Measurements from ENCODE around the gene LYRM1. TPM values are rescaled to one million over a fixed set of nuclear protein-coding genes. Genes with fewer than 3 reads are reported as not detected.

LYRM1 gene
- total and polyA plus RNA-seq, 2 donors (not counting 1 experiment from before 2014, with no cell fraction given), result 54.9 to 131 TPM

GRCh38 chr16:20886320-20886719, 14.3 kb upstream of the LYRM1 start:
- no peak for DNase-seq (ENCODE audit: low read depth in 2 of 2)
- Histone ChIP-seq H3K36me3 (ENCODE audit: control insufficient read depth, insufficient read depth, low read length) (no peaks in the 10 kb centered on the region), H3K9me3 (ENCODE audit: control insufficient read depth, insufficient read depth, low read depth, low read length) (no peaks in the 10 kb centered on the region), H3K9ac (ENCODE audit: insufficient read depth, low read length) (no peak overlapping the region), H3K27me3 (ENCODE audit: control insufficient read depth, insufficient read depth, low read length) (no peaks in the 10 kb centered on the region), H2AFZ (ENCODE audit: low read length) (no peak overlapping the region), H3K4me1 (ENCODE audit: control insufficient read depth, extremely low read depth, insufficient read depth, low read length) (peaks cover 3% of the 10 kb centered on the region), H3K79me2 (ENCODE audit: control insufficient read depth, insufficient read depth, low read length) (peaks cover 65% of the 10 kb centered on the region), H4K20me1 (ENCODE audit: control insufficient read depth, extremely low read depth, insufficient read depth, low read length) (no peaks in the 10 kb centered on the region), H3K27ac (ENCODE audit: insufficient read depth, low read length) (no peak overlapping the region), H3K4me3 (replicated peaks in 1 of 4; ENCODE audit: control extremely low read depth in 1 of 4, insufficient read depth in 1 of 4, low read depth in 3 of 4, low read length in 4 of 4) (no peak overlapping the region), H3K4me2 (ENCODE audit: extremely low read depth, insufficient read depth, low read length) (no peak overlapping the region)
- TF ChIP-seq CTCF (conservative IDR thresholded peaks at IDR 0.05 in 1 of 2, IDR thresholded peaks at IDR 0.05 in 1 of 2; ENCODE audit: low read depth in 1 of 2, low read length in 2 of 2), result no peak
- TF ChIP-seq EZH2 (IDR thresholded peaks at IDR 0.05; ENCODE audit: low read length, missing control alignments), result no peak

GRCh38 chr16:20887207-20887606, 13.4 kb upstream of the LYRM1 start:
- Histone ChIP-seq H3K36me3 (ENCODE audit: control insufficient read depth, insufficient read depth, low read length) (peaks cover 2% of the 10 kb centered on the region), H3K4me2 (ENCODE audit: extremely low read depth, insufficient read depth, low read length) (no peak overlapping the region), H3K9me3 (ENCODE audit: control insufficient read depth, insufficient read depth, low read depth, low read length) (no peaks in the 10 kb centered on the region), H3K27me3 (ENCODE audit: control insufficient read depth, insufficient read depth, low read length) (no peaks in the 10 kb centered on the region), H4K20me1 (ENCODE audit: control insufficient read depth, extremely low read depth, insufficient read depth, low read length) (no peaks in the 10 kb centered on the region), H3K4me3 (replicated peaks in 1 of 4; ENCODE audit: control extremely low read depth in 1 of 4, insufficient read depth in 1 of 4, low read depth in 3 of 4, low read length in 4 of 4) (no peak overlapping the region), H3K4me1 (ENCODE audit: control insufficient read depth, extremely low read depth, insufficient read depth, low read length) (peaks cover 3% of the 10 kb centered on the region), H3K79me2 (ENCODE audit: control insufficient read depth, insufficient read depth, low read length) (peaks cover 67% of the 10 kb centered on the region), H2AFZ (ENCODE audit: low read length) (no peak overlapping the region), H3K9ac (ENCODE audit: insufficient read depth, low read length) (no peak overlapping the region), H3K27ac (ENCODE audit: insufficient read depth, low read length) (no peak overlapping the region)
- no peak for TF ChIP-seq EZH2 (IDR thresholded peaks at IDR 0.05; ENCODE audit: low read length, missing control alignments)
- no peak for TF ChIP-seq CTCF (conservative IDR thresholded peaks at IDR 0.05 in 1 of 2, IDR thresholded peaks at IDR 0.05 in 1 of 2; ENCODE audit: low read depth in 1 of 2, low read length in 2 of 2)
- DNase-seq (ENCODE audit: low read depth in 2 of 2), result no peak

GRCh38 chr16:20889625-20890275, 10.8 kb upstream of the LYRM1 start:
- no peak overlapping the region for H2AFZ ChIP-seq (ENCODE audit: low read length)
- no peak overlapping the region for H3K27ac ChIP-seq (ENCODE audit: insufficient read depth, low read length)
- no peak overlapping the region for H3K4me3 ChIP-seq (replicated peaks in 1 of 4; ENCODE audit: control extremely low read depth in 1 of 4, insufficient read depth in 1 of 4, low read depth in 3 of 4, low read length in 4 of 4)
- no peak for TF ChIP-seq EZH2 (IDR thresholded peaks at IDR 0.05; ENCODE audit: low read length, missing control alignments)
- TF ChIP-seq CTCF (conservative IDR thresholded peaks at IDR 0.05 in 1 of 2, IDR thresholded peaks at IDR 0.05 in 1 of 2; ENCODE audit: low read depth in 1 of 2, low read length in 2 of 2), result no peak
- H3K9ac ChIP-seq (ENCODE audit: insufficient read depth, low read length), result no peak overlapping the region
- no peak for DNase-seq (ENCODE audit: low read depth in 2 of 2)
- no peaks in the 10 kb centered on the region for H3K9me3 ChIP-seq (ENCODE audit: control insufficient read depth, insufficient read depth, low read depth, low read length)
- no peaks in the 10 kb centered on the region for H3K27me3 ChIP-seq (ENCODE audit: control insufficient read depth, insufficient read depth, low read length)
- no peak overlapping the region for H3K4me2 ChIP-seq (ENCODE audit: extremely low read depth, insufficient read depth, low read length)
- peaks cover 2% of the 10 kb centered on the region for H3K36me3 ChIP-seq (ENCODE audit: control insufficient read depth, insufficient read depth, low read length)
- peaks cover 75% of the 10 kb centered on the region for H3K79me2 ChIP-seq (ENCODE audit: control insufficient read depth, insufficient read depth, low read length)
- no peaks in the 10 kb centered on the region for H4K20me1 ChIP-seq (ENCODE audit: control insufficient read depth, extremely low read depth, insufficient read depth, low read length)
- H3K4me1 ChIP-seq (ENCODE audit: control insufficient read depth, extremely low read depth, insufficient read depth, low read length), result no peaks in the 10 kb centered on the region
